GM23248 (cell line): ENCODE results near the gene DDX25. TPM values are rescaled to one million over a fixed set of nuclear protein-coding genes. Genes with fewer than 3 reads are reported as not detected.

Source experiments
- DNase-seq: peaks from one replicate; pipeline ENCODE4 v3.0.0-alpha.2; 2015
- H2AFZ ChIP-seq: fragments of 200-600 bp; sonication (generic); 2 replicates; pipeline ENCODE4 v1.6.1; 2016; ENCODE audit warnings: antibody characterized with exemption
- H3F3A ChIP-seq: fragments of 200-600 bp; sonication (generic); 2 replicates; pipeline ENCODE4 v1.6.1; 2016; ENCODE audit warnings: mild to moderate bottlenecking, antibody characterized with exemption, mixed run types; ENCODE audit not compliant: insufficient read depth
- H3K27ac ChIP-seq: fragments of 200-600 bp; sonication (generic); 2 replicates; pipeline ENCODE4 v1.5.1; 2016; ENCODE audit warnings: mild to moderate bottlenecking
- H3K27me3 ChIP-seq: fragments of 200-600 bp; sonication (generic); replicated peaks from 2 replicates; pipeline ENCODE4 v1.6.1; 2016; ENCODE audit warnings: mild to moderate bottlenecking; ENCODE audit not compliant: insufficient read depth
- H3K36me3 ChIP-seq: fragments of 200-600 bp; sonication (generic); 2 replicates; pipeline ENCODE4 v1.6.1; 2016; ENCODE audit warnings: low read depth, mild to moderate bottlenecking
- H3K4me1 ChIP-seq: fragments of 200-600 bp; sonication (generic); 2 replicates; pipeline ENCODE4 v1.6.1; 2016; ENCODE audit warnings: mild to moderate bottlenecking; ENCODE audit not compliant: insufficient read depth
- H3K4me2 ChIP-seq: fragments of 200-600 bp; sonication (generic); one replicate; pipeline ENCODE4 v1.6.1; 2016; ENCODE audit warnings: mild to moderate bottlenecking; ENCODE audit not compliant: unreplicated experiment
- H3K4me3 ChIP-seq: fragments of 200-600 bp; sonication (generic); 2 replicates; pipeline ENCODE4 v1.5.1; 2016; ENCODE audit warnings: mild to moderate bottlenecking
- H3K79me2 ChIP-seq: fragments of 200-600 bp; sonication (generic); 2 replicates; pipeline ENCODE4 v1.6.1; 2016; ENCODE audit warnings: mild to moderate bottlenecking; ENCODE audit not compliant: insufficient read depth
- H3K9ac ChIP-seq: fragments of 200-600 bp; sonication (generic); 2 replicates; pipeline ENCODE4 v1.6.1; 2016; ENCODE audit warnings: mild to moderate bottlenecking
- H3K9me2 ChIP-seq: fragments of 200-600 bp; sonication (generic); 2 replicates; pipeline ENCODE4 v1.6.1; 2016; ENCODE audit warnings: mixed run types, mild to moderate bottlenecking, moderate library complexity; ENCODE audit not compliant: insufficient read depth
- H3K9me3 ChIP-seq: fragments of 200-600 bp; sonication (generic); one replicate; pipeline ENCODE4 v1.6.1; 2017; ENCODE audit warnings: low read depth
- H4K20me1 ChIP-seq: fragments of 200-600 bp; sonication (generic); 2 replicates; pipeline ENCODE4 v1.6.0; 2016; ENCODE audit not compliant: insufficient read depth
- EZH2 ChIP-seq: fragments of 200-600 bp; sonication (generic); IDR thresholded peaks from 2 replicates; pipeline ENCODE4 v1.6.1; 2018; ENCODE audit warnings: antibody characterized with exemption, mild to moderate bottlenecking; ENCODE audit not compliant: insufficient read depth, poor library complexity, severe bottlenecking
- EZH2phosphoT487 ChIP-seq: fragments of 200-600 bp; sonication (generic); IDR thresholded peaks from 2 replicates; pipeline ENCODE4 v1.6.1; 2018; ENCODE audit warnings: antibody characterized with exemption, moderate library complexity, mild to moderate bottlenecking, low read depth; ENCODE audit not compliant: insufficient read depth
- WGBS, 2 experiments: methylation state at CpG; one replicate each; pipeline ENCODE4 v1.1.6; 2015 to 2017; ENCODE audit warnings: low lambda C conversion rate in 2 of 2, low coverage in 1 of 2; ENCODE audit errors: missing lambda C conversion rate in 2 of 2; 5-methylcytosine and 5-hydroxymethylcytosine counted together
- in situ Hi-C: fragments of 300-500 bp; cut with MboI; formaldehyde crosslinking; loops from 2 replicates; pipeline ENCODE4 v1.15.0; 2020
- polyA plus RNA-seq: library from polyadenylated mRNA; unstranded; fragments of >200 nt; fragmentation: Nextera tagmentation; extraction: Ambion mirVana; gene quantifications from 2 replicates; pipeline ENCODE4 v1.2.1, GENCODE V29; 2016
- total RNA-seq: library from RNA; depleted of rRNA; stranded (reverse); fragments of >200 nt; shearing (Covaris generic); gene quantifications from 2 replicates; pipeline ENCODE4 v1.2.3, GENCODE V29; 2014

The DDX25 gene
- total and polyA plus RNA-seq, 2 experiments from 2014 or later, result not detected

- Histone ChIP-seq H3K36me3 (no peaks in the 10 kb centered on the region), H3K27me3 (peaks cover 21% of the 10 kb centered on the region), H3K27ac (no peak overlapping the region), H3K9me2 (no peaks in the 10 kb centered on the region), H2AFZ (no peak overlapping the region), H3K4me1 (no peaks in the 10 kb centered on the region), H4K20me1 (no peaks in the 10 kb centered on the region), H3K9ac (no peak overlapping the region), H3K4me3 (no peak overlapping the region), H3K4me2 (no peak overlapping the region), H3K9me3 (no peaks in the 10 kb centered on the region), H3F3A (no peaks in the 10 kb centered on the region), H3K79me2 (no peaks in the 10 kb centered on the region)
- TF ChIP-seq EZH2phosphoT487, result no peak
- no peak for TF ChIP-seq EZH2
- in situ Hi-C loops, result no loop called here
- DNase-seq, result no peak
- 73 to 75% methylated on average over 9 of the region's 9 CpGs for WGBS, 2 experiments
These were observed 28.0 kb downstream of the DDX25 start for GRCh38 chr11:125932301-125932700.

GRCh38 chr11:125933030-125933813, 28.9 kb downstream of the DDX25 start:
- TF ChIP-seq EZH2phosphoT487 (no peak), EZH2 (no peak)
- Histone ChIP-seq H3K4me1 (no peaks in the 10 kb centered on the region), H3K36me3 (no peaks in the 10 kb centered on the region), H4K20me1 (no peaks in the 10 kb centered on the region), H3K27me3 (0 out of 2 replicates have a peak, but pooled peaks cover 14% of the 10 kb centered on the region), H3K9me3 (no peaks in the 10 kb centered on the region), H2AFZ (no peak overlapping the region), H3K4me2 (no peak overlapping the region), H3K27ac (no peak overlapping the region), H3K9ac (no peak overlapping the region), H3K4me3 (no peak overlapping the region), H3K79me2 (no peaks in the 10 kb centered on the region), H3K9me2 (no peaks in the 10 kb centered on the region), H3F3A (no peaks in the 10 kb centered on the region)
- in situ Hi-C loops, result no loop called here
- 59 to 61% methylated on average over 12 of the region's 12 CpGs for WGBS, 2 experiments
- no peak for DNase-seq

DNA sequence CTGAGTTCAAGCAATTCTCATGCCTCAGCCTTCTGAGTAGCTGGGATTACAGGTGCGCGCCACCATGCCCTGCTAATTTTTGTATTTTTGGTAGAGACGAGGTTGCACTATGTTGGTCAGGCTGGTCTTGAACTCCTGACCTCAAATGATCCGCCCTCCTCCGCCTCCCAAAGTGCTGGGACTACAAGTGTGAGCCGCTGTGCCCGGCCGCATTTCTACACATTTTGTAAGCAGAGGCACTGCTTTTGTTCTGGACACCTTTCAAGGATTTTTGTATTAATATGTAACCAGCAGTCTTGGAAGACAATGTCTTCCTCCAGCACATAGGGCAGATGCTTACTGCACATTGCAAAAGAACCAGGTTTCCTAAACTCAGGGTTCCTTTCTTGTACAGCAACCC, 30.2 kb downstream of the DDX25 start:
- H3K9me3 ChIP-seq, result no peaks in the 10 kb centered on the region

GRCh38 chr11:125935056-125935455, 30.7 kb downstream of the DDX25 start:
- in situ Hi-C loops, result no loop called here
- TF ChIP-seq EZH2phosphoT487 (no peak), EZH2 (no peak)
- Histone ChIP-seq H3F3A (no peaks in the 10 kb centered on the region), H2AFZ (no peak overlapping the region), H3K27me3 (0 out of 2 replicates have a peak, but pooled peaks cover 10% of the 10 kb centered on the region), H3K4me2 (no peak overlapping the region), H3K4me3 (no peak overlapping the region), H3K27ac (no peak overlapping the region), H3K4me1 (no peaks in the 10 kb centered on the region), H3K79me2 (no peaks in the 10 kb centered on the region), H3K9me3 (no peaks in the 10 kb centered on the region), H4K20me1 (no peaks in the 10 kb centered on the region), H3K9me2 (no peaks in the 10 kb centered on the region), H3K9ac (no peak overlapping the region), H3K36me3 (no peaks in the 10 kb centered on the region)
- no peak for DNase-seq
- WGBS, 2 experiments, result 90 to 92% methylated on average over 2 of the region's 2 CpGs

More for the DNA sequence above, 30.2 kb downstream of the DDX25 start:
- Histone ChIP-seq H2AFZ (no peak overlapping the region), H3K9ac (no peak overlapping the region), H3K4me2 (no peak overlapping the region), H4K20me1 (no peaks in the 10 kb centered on the region), H3K9me2 (no peaks in the 10 kb centered on the region), H3K36me3 (no peaks in the 10 kb centered on the region), H3K4me3 (no peak overlapping the region), H3K27ac (no peak overlapping the region), H3K27me3 (0 out of 2 replicates have a peak, but pooled peaks cover 10% of the 10 kb centered on the region), H3F3A (no peaks in the 10 kb centered on the region), H3K79me2 (no peaks in the 10 kb centered on the region), H3K4me1 (no peaks in the 10 kb centered on the region)
- DNase-seq, result no peak
- TF ChIP-seq EZH2 (no peak), EZH2phosphoT487 (no peak)
- 83 to 84% methylated on average over 8 of the region's 8 CpGs for WGBS, 2 experiments
- in situ Hi-C loops, result no loop called here
